IMR-90 (cell line): ENCODE data around the gene ACSS1. TPM values are rescaled to one million over a fixed set of nuclear protein-coding genes. Genes with fewer than 3 reads are reported as not detected.

ENCODE experiments used
- ATAC-seq: fragments of 200-7000 bp; cut with Tn5 transposase; 2 replicates; pipeline ENCODE4 v1.9.1; 2020; ENCODE audit warnings: low read depth, mild to moderate bottlenecking, moderate library complexity
- Bru-seq: library from RNA; stranded (reverse); fragments of 400-500 nt; gene quantifications from one replicate; lab custom pipeline; 2021; lab: Mats Ljungman, UMichigan
- BruChase-seq, 2 experiments: library from RNA; stranded (reverse); fragments of 400-500 nt; gene quantifications; one replicate each; lab custom pipeline; 2021; lab: Mats Ljungman, UMichigan
- BruUV-seq: library from RNA; stranded (reverse); fragments of 400-500 nt; replicated peaks from 2 replicates; lab custom pipeline; 2021; lab: Mats Ljungman, UMichigan
- CTCF ChIA-PET: fragments of 300-600 bp; formaldehyde crosslinking; extraction: SDS; loops from one replicate; lab custom pipeline; 2021; ENCODE audit warnings: antibody characterized with exemption; lab: Yijun Ruan, JAX
- POLR2A ChIA-PET: fragments of 300-600 bp; sonication (Branson Sonifier 250); formaldehyde crosslinking; loops from one replicate; lab custom pipeline; 2022; ENCODE audit warnings: antibody characterized with exemption; ENCODE audit not compliant: unreplicated experiment; lab: Charles Lee
- DNase-seq: peaks from one replicate; pipeline ENCODE4 v3.0.0; 2013
- H2AFZ ChIP-seq: replicated peaks from 2 replicates; pipeline ENCODE3; 2013; ENCODE audit warnings: low read length, mild to moderate bottlenecking; ENCODE audit not compliant: poor library complexity
- H2AK5ac ChIP-seq: 2 replicates; pipeline ENCODE4 v1.6.1; 2013; ENCODE audit warnings: low read depth, low read length, inconsistent platforms
- H2AK9ac ChIP-seq: replicated peaks from 2 replicates; pipeline ENCODE3; 2013; ENCODE audit warnings: mild to moderate bottlenecking, low read depth, low read length, moderate library complexity; ENCODE audit not compliant: poor library complexity
- H2BK120ac ChIP-seq: 2 replicates; pipeline ENCODE4 v1.6.1; 2013; ENCODE audit warnings: low read depth, low read length, inconsistent platforms
- H2BK15ac ChIP-seq: 3 replicates; pipeline ENCODE4 v1.6.1; 2013; ENCODE audit warnings: low read depth, low read length, inconsistent platforms
- H2BK20ac ChIP-seq: 2 replicates; pipeline ENCODE4 v1.6.1; 2013; ENCODE audit warnings: low read depth, mild to moderate bottlenecking, inconsistent platforms, low read length, moderate library complexity
- H2BK5ac ChIP-seq: 2 replicates; pipeline ENCODE4 v1.6.1; 2013; ENCODE audit warnings: mild to moderate bottlenecking, low read depth, low read length, inconsistent platforms; ENCODE audit not compliant: poor library complexity, severe bottlenecking
- H3K14ac ChIP-seq: replicated peaks from 2 replicates; pipeline ENCODE4 v1.6.1; 2013; ENCODE audit warnings: low read depth, low read length, inconsistent platforms
- H3K18ac ChIP-seq: 2 replicates; pipeline ENCODE4 v1.6.1; 2013; ENCODE audit warnings: low read depth, low read length, control low read depth
- H3K23ac ChIP-seq: 2 replicates; pipeline ENCODE4 v1.6.1; 2013; ENCODE audit warnings: low read depth, low read length, inconsistent platforms
- H3K27ac ChIP-seq: 2 replicates; pipeline ENCODE4 v1.5.1; 2013; ENCODE audit warnings: mild to moderate bottlenecking, control low read depth, low read length; ENCODE audit not compliant: insufficient read depth
- H3K27me3 ChIP-seq: 2 replicates; pipeline ENCODE4 v1.6.1; 2013; ENCODE audit warnings: low read length; ENCODE audit not compliant: control insufficient read depth, insufficient read depth
- H3K36me3 ChIP-seq: 2 replicates; pipeline ENCODE4 v1.6.1; 2013; ENCODE audit warnings: low read length, mixed read lengths; ENCODE audit not compliant: control insufficient read depth, insufficient read depth
- H3K4ac ChIP-seq: 2 replicates; pipeline ENCODE4 v1.6.1; 2013; ENCODE audit warnings: low read depth, low read length, inconsistent platforms
- H3K4me1 ChIP-seq: 2 replicates; pipeline ENCODE4 v1.6.1; 2013; ENCODE audit warnings: low read length, mixed read lengths; ENCODE audit not compliant: control insufficient read depth, insufficient read depth
- H3K4me2 ChIP-seq: 2 replicates; pipeline ENCODE4 v1.6.1; 2013; ENCODE audit warnings: low read depth, mild to moderate bottlenecking, control low read depth, low read length, moderate library complexity
- H3K4me3 ChIP-seq: 2 replicates; pipeline ENCODE4 v1.5.1; 2013; ENCODE audit warnings: low read depth, mild to moderate bottlenecking, control low read depth, low read length, moderate library complexity; ENCODE audit not compliant: insufficient read depth
- H3K56ac ChIP-seq: 2 replicates; pipeline ENCODE4 v1.6.1; 2013; ENCODE audit warnings: low read length, inconsistent platforms; ENCODE audit not compliant: insufficient read depth; ENCODE audit errors: extremely low read depth
- H3K79me1 ChIP-seq, 2 experiments: 2 replicates each; pipeline ENCODE4 v1.6.1; 2013; ENCODE audit warnings: low read length in 2 of 2, inconsistent platforms in 1 of 2, low read depth in 1 of 2
- H3K9ac ChIP-seq: 2 replicates; pipeline ENCODE4 v1.6.1; 2013; ENCODE audit warnings: low read depth, low read length, control low read depth
- H3K9me1 ChIP-seq: 2 replicates; pipeline ENCODE4 v1.6.1; 2013; ENCODE audit warnings: low read length, inconsistent platforms; ENCODE audit not compliant: insufficient read depth
- H3K9me3 ChIP-seq: 2 replicates; pipeline ENCODE4 v1.6.1; 2013; ENCODE audit warnings: low read length; ENCODE audit not compliant: control insufficient read depth, insufficient read depth
- H4K20me1 ChIP-seq: 2 replicates; pipeline ENCODE4 v1.6.1; 2013; ENCODE audit warnings: low read length, inconsistent platforms; ENCODE audit not compliant: insufficient read depth
- H4K5ac ChIP-seq: 2 replicates; pipeline ENCODE4 v1.6.1; 2013; ENCODE audit warnings: mild to moderate bottlenecking, low read depth, low read length, control low read depth
- H4K8ac ChIP-seq, 2 experiments: 2 replicates each; pipeline ENCODE4 v1.6.1; 2013; ENCODE audit warnings: low read depth in 2 of 2, low read length in 2 of 2, control low read depth in 1 of 2, inconsistent platforms in 1 of 2
- H4K91ac ChIP-seq: 2 replicates; pipeline ENCODE4 v1.6.1; 2013; ENCODE audit warnings: low read depth, low read length, inconsistent platforms; ENCODE audit not compliant: insufficient read depth
- BHLHE40 ChIP-seq: fragments of 150-350 bp; IDR thresholded peaks from 2 replicates; pipeline ENCODE4 v1.6.1; 2016; ENCODE audit warnings: mild to moderate bottlenecking, low read depth, low read length
- MAFK ChIP-seq: IDR thresholded peaks from 2 replicates; pipeline ENCODE4 v1.6.1; 2012; ENCODE audit warnings: low read depth, low read length, improper control_type of control experiment
- WGBS, 2 experiments: methylation state at CpG; one replicate each; pipeline versions ENCODE4 v1.1.5 to v1.1.7; 2013; ENCODE audit warnings: missing lambda C conversion rate in 2 of 2; ENCODE audit not compliant: insufficient read length in 1 of 2; ENCODE audit errors: extremely low coverage in 2 of 2; 5-methylcytosine and 5-hydroxymethylcytosine counted together
- dilution Hi-C: fragments of 300-500 bp; cut with HindIII; formaldehyde crosslinking; loops from one replicate; pipeline ENCODE4 v1.14.3; 2018; ENCODE audit warnings: low sequenced_read_pairs; ENCODE audit not compliant: unreplicated experiment
- in situ Hi-C: fragments of 300-500 bp; cut with MboI; formaldehyde crosslinking; loops from 3 replicates; pipeline ENCODE4 v1.14.3; 2019; ENCODE audit warnings: low sequenced_read_pairs, inconsistent platforms, mixed read lengths
- intact Hi-C: fragments of 100-400 bp; cut with micrococcal nuclease; formaldehyde crosslinking; loops from 2 replicates; pipeline ENCODE4 v1.10.0; 2022
- long read RNA-seq: library from polyadenylated mRNA; unstranded; transcript quantifications from one replicate; pipeline ENCODE4 v2.0.0, GENCODE V29; 2021; ENCODE audit not compliant: unreplicated experiment
- polyA plus RNA-seq, 3 experiments: library from polyadenylated mRNA; depleted of rRNA; stranded (reverse); fragments of >200 nt; gene quantifications; 2 replicates each; pipeline ENCODE4 v1.2.3, GENCODE V29; 2012; ENCODE audit warnings: low replicate concordance in 1 of 3
- total RNA-seq: library from RNA; depleted of rRNA; stranded (reverse); fragments of >200 nt; gene quantifications from 2 replicates; pipeline ENCODE4 v1.2.3, GENCODE V29; 2012; rRNA removed

The ACSS1 gene
- total RNA-seq (0.56 and 0.72 TPM in 2 replicates), polyA plus RNA-seq (2012; rRNA removed) (1.0 and 1.2 TPM in 2 replicates), Bru-seq, nascent RNA (percentile 32 among the genes with signal in this experiment), BruChase-seq, experiment 1, labeled RNA remaining after a 6-hour chase (percentile 35 among the genes with signal in this experiment), BruChase-seq, experiment 2, labeled RNA remaining after a 2-hour chase (percentile 35 among the genes with signal in this experiment)
- 0.81 and 1.0 TPM in 2 replicates for polyA plus RNA-seq (2012; cell fraction: cytosol; rRNA removed)
- 3.1 and 4.1 TPM in 2 replicates for polyA plus RNA-seq (2012; cell fraction: nucleus; rRNA removed; ENCODE audit: low replicate concordance)
- long read RNA-seq, partial matches to known transcripts: 1 of 4 reads
- long read RNA-seq, other reads (novel, unspliced or antisense): 1 of 4 reads

DNA sequence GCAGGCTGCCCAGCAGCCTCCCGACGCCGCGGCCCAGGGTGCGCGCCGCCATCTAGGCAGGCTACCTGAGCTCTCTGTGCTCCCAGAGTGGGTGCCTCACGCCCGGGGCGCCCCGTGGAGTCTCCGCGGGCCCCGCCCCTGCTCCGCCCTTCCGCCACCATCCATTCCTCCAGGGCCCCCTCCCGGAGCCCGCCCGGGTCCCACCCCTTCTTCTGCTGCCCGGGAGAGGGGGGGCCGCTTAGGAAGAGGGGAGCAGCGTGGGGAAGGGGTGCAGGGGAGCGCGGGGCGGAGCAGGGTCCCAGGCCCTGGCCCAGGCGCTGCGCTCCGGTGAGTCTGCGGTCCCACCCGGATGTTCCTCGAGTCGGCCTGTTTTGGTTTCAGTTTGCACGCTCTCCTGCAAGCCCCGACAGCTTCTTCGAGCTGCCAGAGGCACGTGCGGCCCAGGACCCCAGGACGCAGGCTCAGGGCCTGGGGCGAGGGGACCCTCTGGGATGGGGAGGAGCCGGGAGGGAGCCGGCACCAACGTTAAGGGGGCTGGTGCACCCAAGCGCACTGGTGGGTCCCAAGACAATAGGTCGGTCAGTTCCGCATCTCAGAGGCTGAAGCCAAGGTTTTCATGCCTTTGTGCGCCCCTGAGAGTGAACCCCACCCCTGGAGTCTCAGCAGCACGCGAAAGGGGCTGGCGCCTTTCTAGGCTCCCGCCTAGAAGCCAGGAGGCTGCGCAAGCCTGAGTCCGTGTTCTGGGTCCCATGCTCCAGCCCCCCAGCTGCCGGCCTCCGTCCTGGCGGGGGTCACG is at the start of gene ACSS1:
Gene ACSS1, minus strand, starts transcription at position 89 of the 796 bp plus-strand sequence. Its CDS starts 37 bp downstream, at position 52.
- intact Hi-C loops: no loop called here
- H2AK5ac ChIP-seq: no peak within 1 kb of the TSS
- no peak within 1 kb of the TSS; the same call in 1 of the 2 replicates for H4K5ac ChIP-seq
- in situ Hi-C loops: no loop called here
- H3K27ac ChIP-seq: no peak within 1 kb of the TSS; the same call in 1 of the 2 replicates
- no TSS peak for BruUV-seq
- no peak within 1 kb of the TSS for H2BK15ac ChIP-seq
- peak within 1 kb of the TSS; percentile 91 for H2AFZ ChIP-seq
- H2BK20ac ChIP-seq: no peak within 1 kb of the TSS
- H3K4me1 ChIP-seq: peaks cover 10% of the 10 kb centered on the region; the same call in 1 of the 2 replicates
- ATAC-seq (peak; percentile 52), DNase-seq (peak; percentile 31)
- H3K56ac ChIP-seq: no peak within 1 kb of the TSS
- dilution Hi-C loops: no loop called here
- no peak within 1 kb of the TSS; the same call in 1 of the 2 replicates for H4K91ac ChIP-seq
- peak within 1 kb of the TSS; percentile 42; the same call in 1 of the 2 replicates for H3K9ac ChIP-seq
- no peak within 1 kb of the TSS for H2BK5ac ChIP-seq
- POLR2A ChIA-PET: no interaction called here
- peak within 1 kb of the TSS; percentile 15; the same call in 1 of the 2 replicates for H3K23ac ChIP-seq
- CTCF ChIA-PET: no interaction called here
- no peak within 1 kb of the TSS for H3K14ac ChIP-seq
- H2AK9ac ChIP-seq: peak within 1 kb of the TSS; percentile 87
- peak within 1 kb of the TSS; percentile 32; the same call in 1 of the 2 replicates for H3K18ac ChIP-seq
- peak within 1 kb of the TSS; percentile 55 for H3K4me3 ChIP-seq
- peak within 1 kb of the TSS; percentile 84 for H3K4me2 ChIP-seq
- no peaks in the 10 kb centered on the region for H3K36me3 ChIP-seq
- H4K20me1 ChIP-seq: no peaks in the 10 kb centered on the region; the same call in 1 of the 2 replicates
- H3K9me1 ChIP-seq: no peaks in the 10 kb centered on the region
- H4K8ac ChIP-seq: peak within 1 kb of the TSS in 1 of 2 experiments; percentile 45; a peak in 2 of 4 replicates
- H3K27me3 ChIP-seq: peaks cover 52% of the 10 kb centered on the region
- H3K4ac ChIP-seq: 0 out of 2 replicates have a peak within 1 kb of the TSS, but pooled peaks have one; percentile 5
- H2BK120ac ChIP-seq: no peak within 1 kb of the TSS
- no peaks in the 10 kb centered on the region for H3K9me3 ChIP-seq
- TF ChIP-seq BHLHE40 (0 out of 2 replicates have a peak, but pooled peaks have one; percentile 20), MAFK (no peak)
- 2% methylated on average over 25 of the region's 56 CpGs; no CpG with 5 or more reads in 1 of the 2 experiments for WGBS, 2 experiments
- H3K79me1 ChIP-seq: no peaks in the 10 kb centered on the region
